Measurements from ENCODE around the gene PTPA.
A peak's percentile ranks its signal among the peaks of the same experiment; 100 is the strongest.

PTPA gene

DNA sequence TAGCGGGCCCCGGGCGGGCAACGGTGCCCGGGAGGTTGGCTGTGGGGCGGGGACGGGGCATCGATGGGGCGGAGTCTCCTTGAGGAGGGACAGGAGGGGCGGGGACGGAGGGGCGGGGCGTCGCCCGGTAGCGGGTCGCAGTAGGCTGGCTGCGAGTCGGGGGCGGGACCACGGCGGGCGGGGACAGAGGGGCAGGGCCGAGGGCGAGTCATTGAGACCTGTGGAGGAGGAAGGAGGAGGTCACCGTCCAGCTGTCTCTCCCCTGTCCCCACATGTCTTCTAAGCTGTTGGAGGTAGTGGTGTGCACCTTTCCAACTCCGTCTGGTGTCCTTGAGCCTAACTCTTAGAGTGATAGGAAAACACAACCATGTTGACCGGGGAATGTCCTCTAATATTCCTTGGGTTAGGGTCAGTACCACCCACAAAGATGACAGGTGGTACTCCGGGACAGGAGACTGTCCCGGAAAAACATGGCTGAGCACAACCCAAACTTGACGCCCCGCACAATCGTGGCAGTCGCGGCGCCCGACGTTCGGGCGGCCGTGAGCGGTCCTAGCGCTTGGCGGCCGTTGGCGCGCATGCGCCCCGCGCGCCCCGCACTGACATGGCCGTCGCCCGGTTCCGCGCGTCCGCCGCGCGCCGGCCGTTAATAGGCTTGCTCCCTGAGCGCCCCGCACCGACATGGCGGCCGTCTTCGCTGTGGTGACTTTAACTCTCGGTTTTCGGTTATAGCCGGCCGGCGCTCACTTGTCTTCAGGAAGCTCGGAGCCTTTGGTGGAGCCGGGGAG lies at the start of gene PTPA, which contains the start of gene CRAT:
Gene PTPA, plus strand, starts transcription at position 676 of the 788 bp plus-strand sequence. CDS start 186 bp downstream, outside the sequence.
Gene CRAT, minus strand, starts transcription at position 54 of the 788 bp plus-strand sequence. CDS start 284 bp downstream, outside the sequence.
- DNase-seq = peak; percentile 73 to 94

DNA sequence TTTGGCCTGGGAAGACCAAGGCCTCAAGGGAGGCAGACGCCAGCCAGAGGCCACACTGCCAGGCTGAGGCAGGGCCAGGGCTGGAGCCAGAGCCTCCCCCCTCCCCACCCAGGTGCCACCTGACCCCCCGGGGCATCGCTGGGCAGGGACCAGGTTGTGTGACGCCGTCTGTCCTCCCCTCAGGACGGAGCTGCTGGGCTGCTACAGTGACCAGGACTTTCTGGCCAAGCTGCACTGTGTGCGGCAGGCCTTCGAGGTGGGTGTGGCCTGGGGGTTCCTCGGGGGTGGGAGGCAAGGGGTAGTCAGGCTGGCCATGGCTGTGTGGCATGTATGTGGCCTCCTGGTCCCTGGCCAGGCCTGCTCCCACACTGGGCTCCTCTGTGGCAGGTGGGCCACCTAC lies 48.2 kb upstream of the PTPA start:
- no peak for DNase-seq

DNA sequence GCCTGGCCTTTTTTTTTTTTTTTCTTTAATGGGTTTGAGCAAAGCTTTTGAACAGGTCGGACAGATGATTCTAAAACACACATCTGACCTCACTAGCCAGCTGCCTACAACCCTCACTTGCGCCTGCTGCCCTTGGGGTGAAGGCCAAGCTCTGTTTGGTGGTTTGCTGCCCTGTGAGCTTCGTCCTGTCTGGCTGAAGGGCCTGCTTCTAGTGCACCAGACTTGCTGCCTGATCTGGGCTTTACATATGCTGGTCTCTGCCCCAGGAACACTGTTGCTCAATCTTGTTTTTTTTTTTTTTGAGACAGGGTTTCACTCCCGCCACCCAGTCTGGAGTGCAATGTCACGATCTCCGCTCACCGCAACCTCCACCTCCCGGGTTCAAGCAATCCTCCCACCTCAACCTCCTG lies 46.7 kb upstream of the PTPA start:
- DNase-seq = no peak

DNA sequence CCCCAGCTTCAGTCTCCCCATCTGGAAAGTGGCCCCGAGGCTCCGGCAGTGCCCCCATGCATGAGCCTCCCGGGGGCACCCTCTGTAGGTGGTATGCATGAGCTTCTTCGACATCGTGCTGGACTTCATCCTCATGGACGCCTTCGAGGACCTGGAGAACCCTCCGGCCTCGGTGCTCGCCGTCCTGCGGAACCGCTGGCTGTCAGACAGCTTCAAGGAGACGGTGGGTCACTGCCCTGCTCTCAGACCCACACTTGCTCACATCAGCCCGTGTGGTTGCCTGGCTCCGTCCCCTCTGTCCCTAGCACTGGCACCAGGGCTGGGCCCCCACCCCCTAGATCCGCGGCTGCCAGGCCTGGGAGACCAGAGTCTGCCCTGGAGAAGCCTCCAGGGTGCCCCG lies 43.1 kb upstream of the PTPA start:
- DNase-seq = no peak

DNA sequence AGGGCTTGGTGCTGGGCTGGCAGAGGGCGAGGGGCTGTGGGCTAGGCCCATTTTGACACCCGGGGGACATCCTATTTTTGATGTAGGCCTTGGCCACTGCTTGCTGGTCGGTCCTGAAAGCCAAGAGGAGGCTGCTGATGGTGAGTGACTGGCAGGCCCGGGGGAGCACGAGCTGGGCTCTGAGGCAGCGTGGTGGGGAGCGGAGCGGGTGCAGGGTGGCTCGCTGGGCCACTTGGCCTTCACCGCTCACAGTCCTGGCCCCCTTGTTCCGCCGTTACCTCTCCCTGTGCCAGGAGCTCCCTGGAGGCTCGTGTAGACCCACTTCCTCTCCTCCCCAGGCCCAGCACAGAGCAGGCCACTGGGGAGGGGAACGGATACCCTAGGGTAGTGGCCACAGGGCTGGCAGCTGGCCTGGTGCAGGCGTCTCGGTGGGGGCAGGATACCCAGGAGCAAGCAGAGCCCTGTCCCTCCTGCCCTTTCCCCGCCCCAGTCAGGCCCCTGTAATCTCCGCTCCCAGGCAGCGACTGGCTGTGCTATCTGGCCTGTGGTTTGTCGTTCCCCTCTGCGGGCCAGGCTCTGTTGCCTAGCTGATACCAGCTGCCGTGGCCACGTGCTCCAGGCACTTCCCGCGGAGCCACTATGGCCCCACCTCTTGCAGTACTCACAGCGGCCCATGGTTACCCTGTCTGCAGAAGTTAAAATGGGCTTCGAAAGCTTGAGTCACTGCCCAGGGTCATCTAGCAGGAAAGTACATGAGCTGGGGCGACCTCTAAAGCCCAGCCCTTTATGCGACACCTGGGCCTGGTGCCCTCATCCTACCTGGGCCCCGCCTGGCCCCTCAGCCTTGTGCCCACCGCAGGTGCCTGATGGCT lies 42.0 kb upstream of the PTPA start:
- no peak for DNase-seq

DNA sequence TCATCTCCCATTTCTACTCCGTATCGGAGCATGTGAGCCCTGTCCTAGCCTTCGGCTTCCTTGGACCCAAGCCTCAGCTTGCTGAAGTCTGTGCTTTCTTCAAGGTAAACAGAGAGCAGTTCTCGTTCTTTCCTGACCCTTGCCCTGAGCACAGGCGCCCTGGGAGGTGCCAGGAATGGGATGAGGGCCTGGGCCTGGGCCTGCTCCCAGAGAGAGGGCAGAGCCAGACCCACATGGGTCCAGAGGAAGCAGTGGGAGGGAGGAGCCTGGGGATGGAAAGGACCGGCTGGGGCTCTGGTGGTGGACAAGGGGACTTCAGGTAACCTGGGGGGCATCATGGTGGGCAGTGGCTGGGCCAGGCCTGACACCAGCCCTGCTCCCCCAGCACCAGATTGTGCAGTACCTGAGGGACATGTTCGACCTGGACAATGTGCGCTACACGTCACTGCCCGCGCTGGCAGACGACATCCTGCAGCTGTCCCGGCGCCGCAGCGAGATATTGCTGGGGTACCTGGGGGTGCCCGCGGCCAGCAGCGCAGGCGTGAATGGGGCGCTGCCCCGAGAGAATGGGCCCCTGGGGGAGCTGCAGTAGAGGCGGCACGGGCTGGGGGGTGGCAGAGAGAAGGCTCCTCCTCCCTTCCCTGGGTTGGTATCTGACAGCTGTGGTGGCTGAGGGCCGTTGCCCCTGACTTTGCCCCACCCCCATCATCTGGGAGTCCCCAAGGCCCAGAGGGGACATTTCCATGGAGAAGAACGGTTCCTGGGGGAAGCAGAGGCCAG lies 41.2 kb upstream of the PTPA start:
- DNase-seq = no peak

DNA sequence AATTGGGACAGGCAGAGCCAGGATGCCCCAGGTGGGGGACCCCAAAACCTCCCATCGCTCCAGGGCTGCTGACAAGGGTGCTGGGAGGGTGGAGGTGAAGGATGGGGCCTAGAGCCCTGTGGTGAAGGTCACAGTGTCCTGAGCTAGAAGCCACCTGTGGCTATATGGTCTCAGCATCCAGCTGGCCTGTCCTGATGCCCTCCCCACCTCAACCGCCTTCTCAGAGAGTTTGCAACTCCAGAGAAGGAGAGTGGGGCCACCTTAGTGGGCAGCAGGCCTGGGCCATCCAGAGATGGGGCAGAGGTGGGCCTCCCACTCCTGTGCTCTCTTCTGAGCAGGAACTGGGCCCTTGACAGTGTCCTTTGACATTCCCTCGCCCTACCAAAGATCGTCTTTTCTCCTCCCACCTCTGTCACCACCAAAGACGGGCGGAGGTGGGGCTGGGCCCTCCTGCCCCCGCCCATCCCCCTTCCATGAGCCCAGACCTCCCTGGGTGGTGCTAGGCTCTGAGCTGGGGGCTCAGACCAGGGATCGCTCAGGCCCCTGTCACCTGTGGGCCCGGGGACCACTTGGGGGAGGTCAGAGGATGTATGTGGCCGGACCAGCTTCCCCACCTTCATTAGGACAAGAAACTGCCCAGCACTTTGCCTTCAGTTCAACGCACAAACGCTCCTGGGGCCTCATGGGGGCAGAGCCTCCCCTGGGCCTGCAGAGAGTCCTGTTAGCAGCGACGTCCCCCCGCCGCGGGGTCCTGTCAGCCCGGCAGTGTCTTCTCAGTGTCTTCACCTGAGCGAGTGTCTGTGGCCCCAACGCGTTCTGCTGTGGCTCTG lies 40.3 kb upstream of the PTPA start:
- no peak for DNase-seq

DNA sequence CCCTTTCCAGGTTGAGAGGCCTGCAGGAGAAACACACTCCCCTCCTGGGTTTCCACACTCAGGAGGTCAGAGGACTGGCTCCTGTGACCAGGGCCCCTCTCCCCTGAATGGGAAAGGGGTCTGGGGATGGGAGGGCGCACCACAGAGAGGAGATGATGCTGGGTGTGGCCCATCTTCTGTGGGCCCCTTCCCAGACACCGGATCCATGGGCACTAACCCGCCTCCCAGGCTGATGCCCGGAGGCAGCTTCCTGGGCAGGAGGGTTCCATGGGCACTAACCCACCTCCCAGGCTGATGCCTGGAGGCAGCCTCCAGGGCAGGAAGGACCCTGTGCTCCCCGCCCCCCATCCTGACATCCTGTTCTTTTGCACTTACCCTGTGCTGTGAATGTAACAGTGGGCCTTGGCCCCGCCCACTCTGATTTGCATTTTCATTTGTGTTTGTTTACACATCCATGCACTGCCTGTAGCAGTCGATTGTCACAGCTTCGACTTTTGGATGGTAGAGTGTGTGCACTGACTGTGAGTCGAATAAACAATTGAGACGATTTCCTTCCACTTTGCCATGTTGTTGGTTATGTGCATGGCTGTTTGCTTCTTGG lies 39.6 kb upstream of the PTPA start:
- no peak for DNase-seq

DNA sequence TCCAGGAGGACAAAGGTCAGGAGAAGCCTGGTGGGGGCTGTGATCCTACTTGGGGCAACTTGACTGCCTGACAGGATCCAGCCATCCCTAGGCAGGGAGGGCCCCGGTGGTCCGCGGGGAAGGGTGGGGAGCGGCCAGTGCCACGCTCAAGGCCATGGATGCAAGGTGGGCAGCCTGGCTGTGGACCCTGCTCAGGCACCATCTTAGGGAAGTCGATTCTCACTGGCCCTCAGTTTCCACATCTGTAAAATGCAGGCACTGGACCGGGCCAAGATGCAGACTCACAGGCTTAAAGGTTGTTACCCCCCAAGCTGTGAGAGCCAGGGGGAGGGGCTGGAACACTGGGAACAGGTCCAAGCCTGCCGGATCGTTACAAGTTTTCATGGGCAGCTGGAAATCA lies 39.0 kb upstream of the PTPA start:
- no peak for DNase-seq

DNA sequence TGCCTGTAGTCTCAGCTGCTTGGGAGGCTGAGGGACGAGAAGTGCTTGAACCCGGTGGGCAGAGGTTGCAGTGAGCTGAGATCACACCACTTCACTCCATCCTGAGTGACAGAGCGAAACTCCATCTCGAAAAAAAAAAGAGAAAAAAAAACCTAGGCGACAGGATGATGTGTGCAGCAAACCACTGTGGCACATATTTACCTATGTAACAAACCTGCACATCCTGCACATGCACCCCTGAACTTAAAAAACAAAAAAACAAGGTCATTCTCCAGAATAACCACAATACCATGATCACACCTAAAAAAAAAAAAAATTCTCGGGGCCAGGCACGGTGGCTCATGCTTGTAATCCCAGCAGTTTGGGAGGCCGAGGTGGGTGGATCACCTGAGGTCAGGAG lies 37.8 kb upstream of the PTPA start:
- DNase-seq = no peak

DNA sequence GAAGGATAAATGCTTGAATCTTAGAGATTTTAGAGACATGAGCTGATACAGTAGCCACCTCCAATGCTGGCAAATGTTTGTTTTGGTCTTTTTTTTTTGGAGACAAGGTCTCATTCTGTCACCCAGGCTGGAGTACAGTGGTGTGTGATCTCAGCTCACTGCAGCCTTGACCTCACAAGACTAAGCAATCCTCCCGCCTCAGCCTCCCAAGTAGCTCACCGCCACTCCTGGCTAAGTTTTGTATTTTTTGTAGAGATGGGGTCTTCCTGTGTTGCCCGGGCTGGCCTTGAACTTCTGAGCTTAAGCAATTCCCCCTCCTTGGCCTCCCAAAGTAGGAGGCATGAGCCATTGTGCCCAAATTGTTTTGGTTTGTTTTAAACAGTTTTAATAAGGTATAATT lies 37.1 kb upstream of the PTPA start:
- no peak for DNase-seq

DNA sequence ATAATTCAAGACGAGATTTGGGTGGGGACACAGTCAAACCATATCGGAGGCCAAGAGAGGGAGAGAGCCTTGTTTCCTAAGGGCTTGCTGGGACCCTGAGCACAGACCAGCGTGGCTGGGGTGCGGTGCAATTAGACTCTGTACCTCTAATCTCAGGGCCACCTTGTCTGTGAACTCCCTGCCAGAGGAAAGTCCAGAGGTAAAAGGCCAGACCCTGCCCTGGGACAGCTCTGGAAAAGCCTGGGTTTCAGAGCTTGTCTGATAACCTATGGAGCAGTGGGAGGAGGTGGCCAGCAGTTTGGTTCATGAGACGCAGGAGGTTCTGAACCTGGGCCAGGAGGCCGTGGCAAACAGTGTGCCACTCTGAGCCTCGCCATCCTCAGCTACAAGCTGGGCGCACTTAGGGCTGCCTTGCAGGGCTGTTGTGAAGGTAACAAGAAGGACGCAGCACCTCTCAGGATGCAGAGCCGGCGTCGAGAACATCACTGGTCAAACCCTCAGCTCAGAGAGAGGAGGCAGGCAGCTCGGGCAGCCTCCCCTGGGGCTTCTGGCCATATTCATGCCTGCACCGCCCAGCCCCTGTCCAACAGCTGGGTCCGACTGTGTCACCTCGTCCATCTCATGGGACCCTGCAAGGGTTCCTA lies 35.1 kb upstream of the PTPA start:
- DNase-seq = no peak

DNA sequence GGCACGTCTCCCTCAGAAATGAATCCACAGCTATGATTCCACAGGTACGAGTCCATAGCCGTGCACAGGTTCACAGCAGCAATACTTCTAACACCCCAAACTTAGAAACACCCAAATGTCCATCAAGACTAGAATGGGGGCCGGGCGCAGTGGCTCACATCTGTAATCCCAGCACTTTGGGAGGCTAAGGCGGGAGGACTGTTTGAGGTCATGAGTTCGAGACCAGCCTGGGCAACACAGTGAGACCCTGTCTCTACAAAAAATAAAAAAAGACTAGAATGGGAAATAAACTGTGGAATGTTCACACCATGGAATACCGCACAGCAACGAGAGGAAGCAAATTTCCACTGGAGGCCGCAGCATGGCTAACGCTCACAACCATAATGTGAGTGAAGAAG lies 34.6 kb upstream of the PTPA start:
- no peak for DNase-seq

DNA sequence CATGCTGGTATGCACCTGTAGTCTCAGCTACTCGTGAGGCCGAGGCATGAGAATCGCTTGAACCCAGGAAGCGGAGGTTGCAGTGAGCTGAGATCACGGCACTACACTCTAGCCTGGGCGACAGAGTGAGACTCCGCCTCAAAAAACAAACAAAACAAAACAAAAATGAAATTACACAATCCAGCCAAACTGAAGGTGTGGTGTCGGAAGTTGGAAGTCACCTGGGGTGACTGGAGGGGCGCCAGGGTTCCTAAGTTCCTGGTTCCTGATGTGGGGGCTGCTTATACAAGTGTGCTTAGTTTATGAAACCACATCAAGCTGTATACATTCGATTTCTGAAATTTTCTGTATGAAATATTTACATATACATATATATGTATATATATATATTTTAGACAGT lies 34.0 kb upstream of the PTPA start:
- no peak for DNase-seq

DNA sequence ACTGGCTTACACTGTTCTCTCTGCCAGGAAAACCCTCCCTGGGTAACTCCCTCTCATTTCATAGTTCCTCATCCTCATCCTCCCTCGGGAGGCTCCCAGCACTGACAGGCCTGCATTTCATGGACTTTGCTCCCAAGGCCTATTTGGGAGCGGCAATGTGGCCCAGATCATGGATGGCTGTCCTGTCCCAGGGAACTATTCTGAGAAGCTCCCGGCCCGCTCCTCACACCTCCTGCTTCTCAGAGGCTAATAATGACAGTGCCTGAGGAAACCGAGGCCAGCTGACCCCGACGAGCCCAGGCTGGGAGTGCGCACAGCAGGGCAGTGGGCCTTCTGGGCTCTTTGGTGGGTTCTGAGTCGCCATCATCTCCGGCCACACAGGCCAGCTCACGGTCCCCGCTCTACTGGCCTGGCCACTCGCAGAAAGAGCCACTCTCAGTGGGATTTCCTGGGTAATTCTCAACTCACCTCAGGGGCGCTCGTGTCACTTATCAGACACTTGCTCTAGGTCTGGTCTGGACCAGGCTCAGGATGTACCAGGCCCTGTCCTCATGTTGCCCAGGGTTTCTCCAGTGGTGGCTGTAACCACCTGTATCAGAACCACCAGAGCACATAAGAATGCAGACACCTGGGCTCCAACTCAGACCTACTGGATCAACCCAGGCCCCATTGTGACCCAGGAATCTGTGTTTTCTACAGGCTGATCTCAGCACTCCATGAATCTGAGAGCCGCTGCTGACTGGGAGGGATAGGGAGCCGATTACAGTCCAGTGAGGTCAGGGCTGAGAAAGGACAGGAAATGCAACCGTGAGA lies 32.3 kb upstream of the PTPA start:
- DNase-seq = no peak

DNA sequence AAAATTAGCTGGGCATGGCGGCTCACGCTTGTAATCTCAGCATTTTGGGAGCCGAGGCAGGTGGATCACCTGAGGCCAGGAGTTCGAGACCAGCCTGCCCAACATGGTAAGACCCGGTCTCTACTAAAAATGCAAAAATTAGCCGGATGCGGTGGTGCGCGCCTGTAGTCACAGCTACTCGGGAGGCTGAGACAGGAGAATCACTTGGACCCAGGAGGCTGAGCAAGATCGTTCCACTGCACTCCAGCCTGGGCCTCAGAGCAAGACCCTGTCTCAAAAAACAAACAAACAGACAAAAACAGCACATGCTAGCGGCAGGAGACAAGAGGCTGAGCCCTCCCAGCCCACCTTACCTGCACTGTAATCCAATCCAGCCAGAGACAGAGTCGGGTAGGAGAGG lies 31.4 kb upstream of the PTPA start:
- DNase-seq = no peak

DNA sequence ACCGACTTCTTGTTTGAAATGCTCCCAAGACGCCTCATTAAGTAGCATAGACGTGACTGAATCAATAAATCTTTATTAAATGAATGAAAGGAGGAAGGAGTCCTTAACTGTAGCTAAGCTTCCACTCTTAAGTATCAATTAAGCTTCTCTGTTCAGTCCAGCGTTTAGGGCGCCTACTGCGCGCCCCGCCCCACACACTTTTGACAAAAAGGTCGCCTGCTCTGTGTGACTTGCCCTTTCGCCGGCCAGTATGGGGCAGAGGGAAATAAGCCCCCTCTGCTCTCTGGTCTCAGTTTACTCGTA lies 31.0 kb upstream of the PTPA start:
- no peak for DNase-seq

DNA sequence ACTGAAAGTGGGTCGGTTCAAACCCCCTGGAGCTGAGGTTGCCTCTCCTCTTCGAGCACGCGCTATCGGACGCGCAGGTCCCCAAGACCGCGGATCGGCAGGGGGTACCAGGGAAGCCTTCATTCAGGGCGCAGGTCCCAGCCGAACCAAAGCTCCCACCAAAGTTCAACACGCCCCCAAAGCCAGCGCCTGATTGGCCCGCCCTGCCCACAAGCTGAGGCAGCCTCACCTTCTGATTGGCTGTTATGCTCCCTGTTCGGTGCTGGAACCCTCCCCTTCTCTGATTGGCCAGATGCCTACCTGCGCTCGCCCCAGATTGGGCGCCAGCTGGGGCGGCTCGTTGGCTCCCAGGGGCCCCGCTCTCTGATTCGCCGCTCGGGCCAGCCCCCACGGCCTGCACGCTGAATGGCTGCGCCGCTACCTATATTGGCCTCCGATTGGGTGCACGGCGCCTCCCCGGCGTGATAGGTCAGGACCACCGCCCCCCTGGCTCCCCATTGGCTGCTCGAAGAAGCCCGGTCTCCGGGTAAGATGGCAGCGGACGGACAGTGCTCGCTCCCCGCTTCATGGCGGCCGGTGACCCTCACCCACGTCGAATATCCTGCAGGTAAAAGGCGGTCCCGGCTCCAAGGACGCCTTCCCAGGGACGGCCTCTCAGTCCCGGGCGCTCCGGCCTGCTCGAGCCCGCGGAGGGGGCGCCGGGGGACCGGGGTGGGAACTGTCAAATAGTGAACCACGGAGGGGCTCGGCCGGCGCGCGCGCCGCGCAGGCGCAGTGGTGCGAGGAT lies 30.4 kb upstream of the PTPA start, which contains the start of gene DOLPP1:
Gene DOLPP1, plus strand, starts transcription at position 511 of the 787 bp plus-strand sequence. Its CDS starts 21 bp downstream, at position 532.
- DNase-seq = peak; percentile 97 to 98

DNA sequence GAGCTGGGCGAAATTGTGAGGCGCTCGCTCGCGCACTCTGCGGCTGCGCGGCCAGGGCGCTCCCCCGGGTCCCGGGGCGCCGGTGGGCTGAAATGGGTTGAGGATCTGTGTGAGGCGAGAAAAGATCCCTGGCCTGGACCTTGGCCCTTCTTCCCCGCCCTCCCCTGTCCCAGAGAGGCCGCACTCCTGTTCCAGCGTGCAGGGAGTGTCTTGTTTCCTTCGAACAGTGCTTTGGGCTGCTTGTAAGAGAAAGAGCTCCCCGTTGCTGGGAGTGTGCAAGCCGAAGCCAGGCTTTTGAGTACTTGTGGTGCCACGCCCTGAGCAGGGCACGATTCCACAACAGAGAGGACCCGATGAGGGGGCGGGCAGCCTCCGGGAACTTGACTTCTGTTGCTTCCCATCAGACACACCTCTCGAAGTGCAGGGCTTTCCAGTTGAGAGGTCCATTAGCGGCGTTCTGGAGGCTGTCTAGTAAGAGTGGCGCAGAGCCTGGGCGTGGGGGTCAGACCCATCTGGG lies 29.8 kb upstream of the PTPA start:
- peak in 1 of 2 experiments; percentile 38 for DNase-seq

All from NCI-H1930 (cell line).